Posterior cingulate gyrus (tissue), 11 donors: ENCODE measurements around the gene GJA4.

Experiments used
- DNase-seq, 10 donors: peaks; one replicate each; pipeline versions ENCODE4 v3.0.0 to v3.0.0-alpha.2; 2020 to 2021; ENCODE audit warnings: mixed read lengths in 3 of 10
- intact Hi-C: fragments of 100-400 bp; cut with DNase I; formaldehyde crosslinking; loops from one replicate; pipeline ENCODE4 v1.15.1; 2023

Gene GJA4

DNA sequence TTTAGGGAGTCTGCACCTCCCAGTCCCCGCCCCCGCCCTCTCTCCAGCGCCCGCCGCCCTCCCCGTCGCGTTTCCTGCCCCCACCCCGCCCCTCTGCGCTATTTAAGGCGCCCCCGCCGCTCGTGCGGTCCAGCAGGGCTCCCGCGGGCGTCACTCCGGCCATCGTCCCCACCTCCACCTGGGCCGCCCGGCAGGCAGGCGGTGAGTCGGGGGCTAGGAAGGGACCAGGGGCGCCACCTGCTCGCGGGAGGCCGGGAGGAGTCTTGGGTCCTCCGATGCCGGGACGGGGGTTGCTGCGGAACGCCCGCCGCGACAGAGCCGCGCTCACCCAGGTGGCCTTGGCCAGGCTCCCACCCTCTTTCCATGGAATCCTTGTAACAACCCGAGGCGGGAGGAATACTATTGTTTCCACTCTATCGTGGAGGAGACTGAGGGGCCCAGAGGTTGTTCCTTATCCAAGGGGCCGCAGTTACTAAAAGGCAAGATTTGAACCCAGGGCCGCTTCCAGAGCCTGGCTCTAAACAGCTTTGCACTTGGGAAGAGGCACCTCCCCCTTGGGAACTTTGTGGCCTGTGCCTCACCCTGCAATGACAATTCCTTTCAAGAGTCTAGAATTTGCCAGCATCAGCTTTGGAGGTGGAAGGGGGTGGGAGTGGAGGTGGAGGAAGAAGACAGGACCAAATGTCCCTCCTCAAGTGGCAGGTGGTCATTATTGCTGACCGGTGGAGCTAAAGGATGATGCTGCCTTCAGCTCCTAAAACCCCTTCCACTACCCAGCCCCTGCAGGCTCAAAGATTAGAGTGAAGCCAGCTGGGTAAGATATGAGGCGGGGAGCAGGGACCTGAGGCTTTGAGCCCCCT, at the start of gene GJA4:
TSS of gene GJA4 (plus strand) at position 132 of the 860 bp plus-strand sequence. CDS start 1,215 bp downstream, outside the sequence.
- DNase-seq: no peak
- intact Hi-C loops: no loop called here

DNA sequence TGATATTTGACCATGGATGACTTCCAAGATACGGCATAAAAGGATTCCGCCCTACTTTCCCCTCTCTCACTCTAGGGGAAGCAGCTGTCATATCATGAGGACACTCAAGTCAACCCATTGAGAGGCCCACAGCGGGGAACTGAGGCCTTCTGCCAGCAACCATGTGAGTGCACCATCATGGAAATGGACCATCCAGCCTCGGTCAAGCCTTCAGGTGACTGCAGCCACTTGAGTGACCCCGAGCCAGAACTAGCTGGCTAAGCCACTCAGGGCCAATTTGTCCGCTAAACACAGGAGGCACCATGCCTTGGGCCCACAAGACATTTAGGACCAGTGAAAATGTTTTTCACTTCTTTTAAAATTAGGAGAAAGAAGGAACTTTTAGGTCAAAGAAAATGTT, 49.0 kb upstream of the GJA4 start:
- DNase-seq: peak in 1 of 10 donors; percentile 56
- intact Hi-C loops: loop anchor here (2.0 to 10.0 kb wide), 3 partner anchors 146 to 1111 kb away; no protein-coding TSS in a partner anchor

DNA sequence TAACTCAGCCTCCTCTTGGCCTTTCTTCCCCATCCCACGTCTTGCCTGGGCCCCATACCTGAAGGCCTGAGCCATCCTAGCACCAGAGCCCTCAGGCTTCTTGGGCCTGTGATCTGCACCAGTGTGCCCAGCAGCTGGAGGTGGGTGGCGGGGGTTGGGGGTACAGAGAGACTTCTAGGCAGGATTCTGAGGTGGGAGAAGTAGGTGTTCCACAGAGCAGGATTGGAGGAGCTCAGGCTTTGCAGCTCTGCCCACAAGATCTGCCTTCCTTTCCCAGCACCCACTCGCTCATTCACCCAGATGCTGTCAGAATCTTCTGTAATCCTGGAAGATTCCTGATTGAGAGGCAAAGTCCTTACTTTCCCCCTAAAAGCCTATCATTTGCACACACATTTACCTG, 47.9 kb upstream of the GJA4 start:
- intact Hi-C loops: loop anchor here (5.0 to 10.0 kb wide), 2 partner anchors 148 to 280 kb away; no protein-coding TSS in a partner anchor
- DNase-seq: peak in 3 of 10 donors; percentile 38 to 82 (median 41)

DNA sequence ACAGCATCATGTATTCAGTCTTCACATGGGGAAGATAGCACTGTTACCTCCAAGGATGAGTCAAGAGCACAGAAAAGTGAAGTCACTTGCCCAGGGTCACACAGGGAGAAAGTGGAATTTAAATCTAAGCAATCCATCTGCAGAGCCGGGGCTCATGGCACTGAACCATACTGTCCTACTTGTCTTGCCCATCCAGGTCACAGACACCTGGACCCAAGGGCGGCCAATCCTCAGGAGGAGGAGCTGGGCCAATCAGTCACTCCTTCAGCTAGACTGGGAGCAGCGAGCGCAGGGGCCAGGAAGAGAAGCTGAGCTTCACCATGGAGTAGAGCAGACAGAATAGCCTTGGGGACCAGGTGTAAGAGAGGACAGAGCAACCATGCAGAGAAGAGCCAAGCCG, 47.1 kb upstream of the GJA4 start:
- intact Hi-C loops: loop anchor here (10.0 kb wide), 1 partner anchor 281 kb away; no protein-coding TSS in a partner anchor

DNA sequence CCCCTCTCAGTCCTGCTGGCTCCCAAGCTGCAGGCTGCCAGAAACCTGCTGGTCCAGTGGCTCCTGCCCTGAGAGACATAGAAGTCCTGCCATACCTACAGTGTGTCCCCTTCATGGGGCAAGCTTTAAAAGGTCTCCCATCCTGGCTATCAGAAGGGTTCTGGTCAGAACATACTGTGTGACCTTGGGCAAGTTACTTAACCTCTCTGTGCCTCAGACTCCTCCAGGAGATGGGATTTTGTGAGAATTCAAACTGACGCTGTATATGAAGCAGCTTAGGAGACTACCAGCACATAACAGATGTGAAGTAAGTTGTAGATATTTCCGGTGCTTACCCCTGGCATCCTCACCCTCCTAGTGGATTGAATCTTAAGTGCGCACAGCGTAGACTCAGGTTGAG, 46.7 kb upstream of the GJA4 start:
- no peak for DNase-seq
- intact Hi-C loops: loop anchor here (10.0 kb wide), 1 partner anchor 281 kb away; no protein-coding TSS in a partner anchor

More for the DNA sequence above, 47.1 kb upstream of the GJA4 start:
- DNase-seq: no peak

DNA sequence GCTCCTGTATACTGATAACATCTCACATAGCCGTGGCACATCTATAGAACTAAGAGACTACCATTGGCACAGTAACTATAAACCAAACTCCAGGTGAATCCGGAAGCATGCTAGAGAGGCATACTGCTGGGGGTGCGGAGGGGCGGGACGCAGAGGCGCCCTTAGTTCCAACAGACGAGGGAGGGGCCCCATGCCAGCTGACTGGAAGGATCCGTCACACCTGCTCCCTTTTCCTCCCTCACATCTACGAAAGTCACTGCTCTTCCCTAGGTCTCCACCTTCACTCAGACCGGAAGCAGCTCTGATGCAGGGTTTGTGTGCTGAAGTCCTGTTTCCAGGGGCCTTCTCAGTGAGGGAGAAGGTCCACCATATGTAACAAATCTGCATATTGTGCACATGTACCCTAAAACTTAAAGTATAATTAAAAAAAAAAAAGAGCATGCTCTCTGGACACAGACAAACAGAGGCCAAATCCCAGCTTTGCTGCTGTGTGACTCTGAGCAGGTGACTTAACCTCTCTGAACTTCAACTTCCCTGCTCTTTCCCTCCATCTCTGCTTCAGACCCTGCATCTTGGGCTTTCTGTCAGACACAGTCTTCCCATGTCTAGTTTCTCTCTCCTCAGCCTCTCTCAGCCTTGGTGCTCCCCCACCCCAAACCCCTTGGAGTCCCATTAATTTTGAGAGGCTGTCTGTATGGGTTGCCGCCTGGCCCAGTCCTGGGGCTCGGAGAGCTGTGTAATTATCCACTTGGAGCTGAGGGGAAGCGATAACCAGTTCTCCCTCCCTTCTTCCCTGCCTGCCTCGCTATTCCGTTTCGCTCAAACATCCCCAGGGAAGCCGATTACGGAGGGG, 45.8 kb upstream of the GJA4 start:
- intact Hi-C loops: loop anchor here (10.0 kb wide), 1 partner anchor 282 kb away; no protein-coding TSS in a partner anchor
- no peak for DNase-seq

DNA sequence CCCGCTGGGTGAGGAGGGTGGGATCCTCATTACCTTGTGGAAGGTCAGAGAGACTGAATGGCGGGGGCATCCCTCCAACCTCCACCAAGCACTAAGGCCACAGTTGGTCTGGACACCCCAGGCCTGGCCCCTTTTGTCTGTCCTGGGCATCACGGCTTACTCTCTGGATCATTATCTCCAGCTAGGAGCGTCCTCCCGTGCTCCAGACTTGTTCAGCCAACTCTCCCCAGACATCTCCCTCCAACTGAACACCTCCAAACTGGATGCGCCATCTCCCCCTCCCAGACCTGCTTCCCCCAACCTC, 45.2 kb upstream of the GJA4 start:
- intact Hi-C loops: loop anchor here (10.0 kb wide), 1 partner anchor 283 kb away; no protein-coding TSS in a partner anchor
- DNase-seq: no peak

DNA sequence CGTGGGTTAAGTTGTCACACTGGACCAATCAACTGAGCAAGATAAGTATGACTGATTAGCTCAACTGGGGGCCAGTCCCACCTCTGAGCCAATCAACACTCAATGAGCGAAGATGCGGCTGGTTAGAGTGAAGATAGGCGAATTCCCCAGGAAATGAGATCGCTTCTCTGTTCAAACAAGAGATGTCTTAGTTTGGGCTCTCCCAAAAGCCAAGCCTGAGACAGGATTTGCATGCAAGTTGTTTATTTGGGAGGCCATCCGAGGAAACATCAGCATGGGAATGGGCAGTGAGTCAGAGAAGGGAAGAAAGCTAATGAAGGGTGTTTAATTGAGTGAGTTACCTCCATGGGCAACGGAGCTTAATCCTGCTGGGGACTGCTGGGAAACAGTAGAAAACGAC, 42.8 kb upstream of the GJA4 start:
- intact Hi-C loops: loop anchor here (10.0 kb wide), 1 partner anchor 285 kb away; no protein-coding TSS in a partner anchor
- DNase-seq: no peak

DNA sequence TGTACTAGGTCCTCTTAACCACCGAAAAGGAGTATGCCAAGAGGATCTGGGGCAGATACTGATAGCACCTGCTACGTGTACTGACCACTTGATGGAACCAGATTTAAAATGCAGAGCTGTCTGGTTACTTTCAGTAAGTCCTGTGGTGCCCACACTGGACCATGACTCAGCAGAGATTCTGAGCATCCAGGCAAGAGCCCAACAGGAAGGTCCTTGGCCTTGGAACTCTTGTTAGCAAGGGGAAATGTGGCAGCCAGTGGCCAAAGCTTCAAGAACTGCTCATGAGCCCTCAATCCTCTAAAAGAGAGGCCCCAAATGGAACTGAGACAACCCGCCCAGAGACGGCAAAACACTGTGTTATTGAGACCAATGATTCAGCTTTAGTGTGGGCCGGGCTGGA, 42.2 kb upstream of the GJA4 start:
- DNase-seq: peak in 1 of 10 donors; percentile 42
- intact Hi-C loops: no loop called here

DNA sequence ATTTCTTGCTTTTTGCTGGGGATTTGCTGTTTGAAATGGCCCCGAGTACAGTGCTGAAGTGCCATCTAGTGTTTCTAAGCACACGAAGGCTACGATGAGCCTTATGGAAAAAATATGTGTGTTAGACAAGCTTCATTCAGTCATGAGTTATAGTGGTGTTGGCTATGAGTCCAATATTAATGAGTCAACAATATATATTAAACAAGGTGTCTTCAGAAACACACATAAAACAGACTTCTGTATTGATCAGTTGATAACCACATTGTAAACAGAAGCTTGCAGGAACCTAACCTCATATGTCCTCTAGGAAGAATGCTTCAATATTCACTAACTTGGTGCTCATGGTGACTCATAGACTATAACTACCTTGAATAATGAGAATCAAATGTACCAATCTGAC, 39.6 kb upstream of the GJA4 start:
- intact Hi-C loops: no loop called here
- no peak for DNase-seq

DNA sequence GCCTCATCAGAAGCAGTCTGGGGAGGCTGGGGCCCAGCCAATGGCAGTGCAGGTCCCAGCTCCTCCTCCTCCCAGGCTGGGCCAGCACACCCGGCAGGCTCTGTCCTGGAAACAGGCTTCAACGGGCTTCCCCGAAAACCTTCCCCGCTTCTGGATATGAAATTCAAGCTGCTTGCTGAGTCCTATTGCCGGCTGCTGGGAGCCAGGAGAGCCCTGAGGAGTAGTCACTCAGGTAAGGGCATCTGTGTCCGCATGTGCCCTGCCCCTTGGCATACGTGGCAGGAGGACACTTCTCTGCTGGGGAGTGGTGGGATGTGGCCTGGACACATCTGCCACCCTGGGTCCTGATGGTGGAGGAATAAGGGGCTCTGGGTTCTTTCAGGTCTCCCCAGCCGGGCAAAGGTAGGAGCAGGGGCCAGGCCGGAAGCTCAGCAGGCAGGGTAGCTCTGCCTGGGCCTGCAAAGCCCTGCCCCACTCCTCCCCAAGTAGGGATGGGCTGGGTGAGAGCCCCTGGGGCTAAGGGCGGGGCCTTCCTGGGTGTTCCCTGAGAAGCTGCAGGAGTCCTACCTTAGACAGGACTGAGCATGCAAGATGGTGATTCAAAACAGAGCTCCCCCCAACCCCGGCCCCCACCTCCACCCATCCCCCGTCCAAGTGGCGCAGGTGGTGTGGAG, 37.7 kb upstream of the GJA4 start, which contains the start of gene GJB5:
TSS of gene GJB5 (plus strand) at position 84 of the 674 bp plus-strand sequence. CDS start 2,284 bp downstream, outside the sequence.
- DNase-seq: peak in 3 of 10 donors; percentile 25 to 86 (median 62)
- intact Hi-C loops: no loop called here

DNA sequence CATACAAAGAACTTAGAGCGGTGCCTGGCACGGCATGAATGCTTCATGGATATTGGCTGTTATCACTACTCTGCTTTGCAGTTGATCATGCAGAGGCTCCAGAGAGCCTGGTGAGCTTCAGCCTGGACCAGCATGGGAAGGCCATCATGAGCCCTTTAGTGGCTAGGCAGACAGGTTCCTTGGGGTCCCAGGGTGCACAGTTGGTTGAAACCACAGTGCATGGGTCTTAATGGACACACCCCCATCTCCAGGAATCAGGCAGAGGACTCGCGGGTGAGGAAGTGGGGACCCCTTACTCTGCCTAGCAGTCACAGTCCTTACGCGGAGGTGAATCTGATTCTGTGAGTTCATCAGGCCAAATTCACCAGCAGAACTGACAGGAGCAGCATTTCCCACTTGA, 36.8 kb upstream of the GJA4 start:
- intact Hi-C loops: no loop called here
- peak in 2 of 10 donors; percentile 50 to 53 for DNase-seq

DNA sequence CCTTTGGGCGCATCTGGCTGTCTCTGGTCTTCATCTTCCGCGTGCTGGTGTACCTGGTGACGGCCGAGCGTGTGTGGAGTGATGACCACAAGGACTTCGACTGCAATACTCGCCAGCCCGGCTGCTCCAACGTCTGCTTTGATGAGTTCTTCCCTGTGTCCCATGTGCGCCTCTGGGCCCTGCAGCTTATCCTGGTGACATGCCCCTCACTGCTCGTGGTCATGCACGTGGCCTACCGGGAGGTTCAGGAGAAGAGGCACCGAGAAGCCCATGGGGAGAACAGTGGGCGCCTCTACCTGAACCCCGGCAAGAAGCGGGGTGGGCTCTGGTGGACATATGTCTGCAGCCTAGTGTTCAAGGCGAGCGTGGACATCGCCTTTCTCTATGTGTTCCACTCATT, 35.4 kb upstream of the GJA4 start:
- DNase-seq: peak in 2 of 10 donors; percentile 59 to 69
- intact Hi-C loops: no loop called here

DNA sequence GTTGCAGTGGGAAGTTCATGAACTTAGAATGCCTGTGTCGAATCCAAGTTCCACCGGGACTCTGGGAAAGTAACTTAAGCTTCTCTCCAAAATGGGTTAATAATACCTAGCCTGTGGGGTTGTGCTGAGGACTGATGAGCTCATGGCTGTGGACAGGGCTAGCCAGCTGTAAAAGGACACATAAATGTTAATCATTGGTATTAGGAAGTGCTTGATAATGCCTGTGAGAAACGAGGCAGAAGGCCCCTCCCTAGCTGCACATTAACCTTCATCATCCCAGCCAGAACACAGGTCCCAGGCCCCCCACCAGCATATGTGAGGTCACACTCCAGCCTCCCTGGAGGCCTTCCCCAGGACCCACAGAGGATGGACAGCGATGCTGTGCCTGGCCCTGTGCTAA, 34.0 kb upstream of the GJA4 start:
- intact Hi-C loops: no loop called here

DNA sequence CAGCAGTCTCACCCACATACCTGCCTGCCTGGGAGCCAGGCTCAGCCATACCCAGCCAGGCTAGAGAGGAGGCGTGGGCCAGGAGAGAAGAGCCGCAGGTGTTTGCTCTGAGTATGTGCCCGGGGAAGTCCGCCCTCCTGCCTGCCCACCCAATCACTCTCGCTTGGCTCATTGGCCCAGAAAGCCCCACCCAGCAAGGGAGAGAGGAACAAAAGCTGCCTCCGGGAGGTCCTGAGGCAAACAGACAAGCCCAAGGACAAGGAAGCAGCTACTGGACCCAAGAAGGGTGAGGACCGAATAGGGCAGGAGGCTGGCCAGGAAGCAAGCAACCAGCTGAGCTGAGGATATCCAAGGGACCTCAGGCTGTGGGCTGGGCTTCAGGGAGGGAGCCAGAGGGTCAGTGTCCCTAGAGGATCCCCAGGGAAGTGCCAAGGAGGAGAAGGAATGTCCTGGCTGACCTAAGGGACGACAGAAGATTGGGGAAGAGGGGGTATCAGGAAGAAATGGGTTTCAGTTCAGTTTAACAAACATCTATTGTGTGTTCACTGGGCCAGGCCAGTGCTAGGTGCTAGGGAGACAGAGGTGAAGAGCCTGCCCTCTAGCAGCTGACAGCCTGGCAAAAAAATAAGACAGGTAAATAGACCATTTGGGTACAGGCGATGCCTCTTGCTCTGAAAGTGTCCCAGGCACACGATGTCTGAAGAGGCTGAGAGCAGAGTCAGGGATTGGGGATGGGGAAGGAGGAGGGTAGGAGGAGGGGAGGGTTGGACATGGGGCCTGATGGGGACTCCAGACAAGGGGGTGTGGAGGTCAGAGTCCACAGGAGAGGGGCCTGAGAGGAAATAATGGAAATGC, 33.1 kb upstream of the GJA4 start, which contains the start of gene GJB4:
TSS of gene GJB4 (plus strand) at position 238 of the 855 bp plus-strand sequence. CDS start 1,515 bp downstream, outside the sequence.
- peak in 2 of 10 donors; percentile 17 to 26 for DNase-seq
- intact Hi-C loops: no loop called here

More for the DNA sequence above, 34.0 kb upstream of the GJA4 start:
- peak in 1 of 10 donors; percentile 27 for DNase-seq

DNA sequence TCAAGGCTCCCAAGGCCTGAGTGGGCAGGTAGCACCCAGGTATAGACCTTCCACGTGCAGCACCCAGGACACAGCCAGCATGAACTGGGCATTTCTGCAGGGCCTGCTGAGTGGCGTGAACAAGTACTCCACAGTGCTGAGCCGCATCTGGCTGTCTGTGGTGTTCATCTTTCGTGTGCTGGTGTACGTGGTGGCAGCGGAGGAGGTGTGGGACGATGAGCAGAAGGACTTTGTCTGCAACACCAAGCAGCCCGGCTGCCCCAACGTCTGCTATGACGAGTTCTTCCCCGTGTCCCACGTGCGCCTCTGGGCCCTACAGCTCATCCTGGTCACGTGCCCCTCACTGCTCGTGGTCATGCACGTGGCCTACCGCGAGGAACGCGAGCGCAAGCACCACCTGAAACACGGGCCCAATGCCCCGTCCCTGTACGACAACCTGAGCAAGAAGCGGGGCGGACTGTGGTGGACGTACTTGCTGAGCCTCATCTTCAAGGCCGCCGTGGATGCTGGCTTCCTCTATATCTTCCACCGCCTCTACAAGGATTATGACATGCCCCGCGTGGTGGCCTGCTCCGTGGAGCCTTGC, 31.5 kb upstream of the GJA4 start:
- DNase-seq: peak in 2 of 10 donors; percentile 46 to 81
- intact Hi-C loops: no loop called here

DNA sequence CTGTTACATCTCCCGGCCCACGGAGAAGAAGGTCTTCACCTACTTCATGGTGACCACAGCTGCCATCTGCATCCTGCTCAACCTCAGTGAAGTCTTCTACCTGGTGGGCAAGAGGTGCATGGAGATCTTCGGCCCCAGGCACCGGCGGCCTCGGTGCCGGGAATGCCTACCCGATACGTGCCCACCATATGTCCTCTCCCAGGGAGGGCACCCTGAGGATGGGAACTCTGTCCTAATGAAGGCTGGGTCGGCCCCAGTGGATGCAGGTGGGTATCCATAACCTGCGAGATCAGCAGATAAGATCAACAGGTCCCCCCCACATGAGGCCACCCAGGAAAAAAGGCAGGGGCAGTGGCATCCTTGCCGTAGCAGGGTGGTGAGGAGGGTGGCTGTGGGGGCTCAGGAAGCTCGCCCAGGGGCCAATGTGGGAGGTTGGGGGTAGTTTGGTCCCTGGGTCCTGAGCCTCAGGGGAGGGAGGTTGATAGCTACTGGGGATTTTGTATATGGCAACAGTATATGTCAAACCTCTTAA, 31.0 kb upstream of the GJA4 start:
- intact Hi-C loops: no loop called here

DNA sequence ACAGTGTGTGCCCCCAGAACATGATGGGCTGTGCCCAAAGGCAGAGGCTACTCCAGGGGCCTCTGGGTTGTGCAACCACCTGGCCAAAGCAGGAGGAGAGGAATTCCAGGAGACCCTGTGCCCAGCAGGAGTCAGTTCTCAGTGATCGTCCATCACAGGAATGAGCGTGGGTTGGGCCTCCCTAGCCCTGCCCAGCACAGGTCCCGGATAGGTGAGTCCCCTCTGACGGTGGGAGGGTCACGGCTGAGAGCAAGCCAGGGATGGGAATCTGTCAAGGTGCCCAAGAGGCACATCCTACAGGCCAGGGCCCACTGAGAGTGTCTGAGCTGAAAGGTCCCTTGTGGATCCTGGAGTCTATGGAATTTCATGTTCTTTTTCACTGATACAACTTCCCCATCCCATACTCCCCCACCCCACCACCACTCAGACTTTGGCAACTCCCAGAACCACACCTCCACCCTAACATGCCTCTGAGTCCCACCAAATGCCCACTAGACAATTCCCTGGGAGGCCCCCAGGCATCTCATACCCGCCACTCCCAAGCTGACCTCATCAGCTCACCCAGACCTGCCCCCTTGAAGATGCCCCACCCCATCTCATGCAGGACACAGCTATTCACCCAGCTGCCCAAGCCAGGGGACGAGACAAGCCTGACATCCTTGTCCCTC, 30.2 kb upstream of the GJA4 start:
- intact Hi-C loops: no loop called here
- peak in 2 of 10 donors; percentile 49 to 63 for DNase-seq

More for the DNA sequence above, 31.0 kb upstream of the GJA4 start:
- peak in 2 of 10 donors; percentile 62 to 72 for DNase-seq
